ENCODE measurements around the gene SMTNL2. TPM values are rescaled to one million over a fixed set of nuclear protein-coding genes. Genes with fewer than 3 reads are reported as not detected.

Gene SMTNL2
- total RNA-seq, 4 donors from 2014 or later: 1.5 TPM; not detected in 2

DNA sequence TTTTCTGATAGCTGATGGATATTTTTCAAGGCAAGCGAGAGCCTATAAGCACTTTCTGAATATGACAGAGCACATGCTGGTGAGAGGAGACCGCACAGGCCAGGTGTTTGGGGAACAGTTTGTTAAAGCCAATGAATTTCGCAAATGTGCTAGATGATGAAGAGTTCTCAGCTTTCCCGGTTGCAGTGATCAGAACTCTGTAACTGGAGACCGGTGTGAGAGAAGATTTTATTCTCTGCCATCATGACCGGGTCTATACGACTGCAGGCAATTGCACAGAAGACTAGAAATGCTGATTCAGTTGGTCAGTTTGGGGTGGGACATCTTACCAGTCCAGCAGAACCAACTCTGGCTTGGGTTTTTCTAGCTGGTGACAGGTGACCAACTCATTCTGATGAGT is 25.4 kb downstream of the SMTNL2 start:
- TF ChIP-seq, protein P1, sequence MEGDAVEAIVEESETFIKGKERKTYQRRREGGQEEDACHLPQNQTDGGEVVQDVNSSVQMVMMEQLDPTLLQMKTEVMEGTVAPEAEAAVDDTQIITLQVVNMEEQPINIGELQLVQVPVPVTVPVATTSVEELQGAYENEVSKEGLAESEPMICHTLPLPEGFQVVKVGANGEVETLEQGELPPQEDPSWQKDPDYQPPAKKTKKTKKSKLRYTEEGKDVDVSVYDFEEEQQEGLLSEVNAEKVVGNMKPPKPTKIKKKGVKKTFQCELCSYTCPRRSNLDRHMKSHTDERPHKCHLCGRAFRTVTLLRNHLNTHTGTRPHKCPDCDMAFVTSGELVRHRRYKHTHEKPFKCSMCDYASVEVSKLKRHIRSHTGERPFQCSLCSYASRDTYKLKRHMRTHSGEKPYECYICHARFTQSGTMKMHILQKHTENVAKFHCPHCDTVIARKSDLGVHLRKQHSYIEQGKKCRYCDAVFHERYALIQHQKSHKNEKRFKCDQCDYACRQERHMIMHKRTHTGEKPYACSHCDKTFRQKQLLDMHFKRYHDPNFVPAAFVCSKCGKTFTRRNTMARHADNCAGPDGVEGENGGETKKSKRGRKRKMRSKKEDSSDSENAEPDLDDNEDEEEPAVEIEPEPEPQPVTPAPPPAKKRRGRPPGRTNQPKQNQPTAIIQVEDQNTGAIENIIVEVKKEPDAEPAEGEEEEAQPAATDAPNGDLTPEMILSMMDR (IDR thresholded peaks at IDR 0.05; ENCODE audit: low read depth): no peak

DNA sequence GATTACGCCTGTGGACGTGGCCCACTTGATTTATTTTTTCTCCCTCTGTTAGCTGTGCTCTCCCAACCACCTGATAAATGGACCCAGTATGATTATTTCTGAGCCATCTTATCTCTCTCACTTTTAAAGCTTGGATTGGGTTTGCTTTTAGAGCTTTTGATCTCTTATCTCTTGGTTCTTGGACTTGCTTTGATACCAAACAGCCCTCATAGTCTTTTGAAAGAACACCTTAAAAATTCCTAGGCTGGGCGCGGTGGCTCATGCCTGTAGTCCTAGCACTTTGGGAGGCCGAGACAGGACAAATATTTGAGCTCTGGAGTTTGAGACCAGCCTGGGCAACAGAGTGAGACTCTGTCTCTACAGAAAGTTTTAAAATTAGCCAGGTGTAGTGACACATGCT is 25.8 kb downstream of the SMTNL2 start:
- TF ChIP-seq, protein P1 (IDR thresholded peaks at IDR 0.05; ENCODE audit: low read depth): no peak

DNA sequence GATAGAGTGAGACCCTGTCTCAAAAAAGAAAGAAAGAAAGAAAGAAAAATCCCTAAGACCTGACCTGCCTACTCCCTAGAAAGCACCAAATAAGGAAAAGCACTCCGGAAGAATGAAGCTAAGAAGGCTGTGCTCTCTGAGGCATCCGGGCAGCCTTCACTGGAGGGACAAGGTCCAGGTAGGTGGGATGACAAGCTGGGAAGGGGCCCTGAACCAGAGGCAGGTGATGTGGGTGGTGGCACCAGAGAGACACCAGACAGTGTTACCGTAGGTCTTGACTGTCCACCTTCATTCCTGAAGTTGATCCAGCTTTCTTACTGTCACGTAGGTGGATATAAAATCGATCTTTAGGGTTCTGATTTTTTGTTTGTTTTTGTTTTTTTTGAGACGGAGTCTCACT is 26.3 kb downstream of the SMTNL2 start:
- TF ChIP-seq, protein P1 (IDR thresholded peaks at IDR 0.05; ENCODE audit: low read depth): no peak

DNA sequence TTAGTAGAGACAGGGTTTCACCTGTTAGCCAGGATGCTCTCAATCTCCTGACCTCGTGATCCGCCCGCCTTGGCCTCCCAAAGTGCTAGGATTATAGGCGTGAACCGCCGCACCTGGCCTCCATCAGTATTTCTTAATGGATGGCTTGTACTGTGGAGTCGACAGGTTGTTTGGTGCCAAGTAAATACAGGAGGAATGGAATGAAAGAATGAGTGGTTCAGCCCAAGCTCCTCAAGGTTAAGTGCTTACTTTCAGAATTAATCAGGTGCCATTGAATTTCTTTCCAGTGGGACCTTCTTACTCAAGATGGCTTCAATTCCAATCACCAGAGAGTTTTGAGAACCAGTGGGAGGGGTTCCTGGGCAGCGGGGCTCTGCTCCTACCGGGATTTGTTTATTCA is 32.1 kb downstream of the SMTNL2 start:
- TF ChIP-seq, protein P1 (IDR thresholded peaks at IDR 0.05; ENCODE audit: low read depth): no peak

DNA sequence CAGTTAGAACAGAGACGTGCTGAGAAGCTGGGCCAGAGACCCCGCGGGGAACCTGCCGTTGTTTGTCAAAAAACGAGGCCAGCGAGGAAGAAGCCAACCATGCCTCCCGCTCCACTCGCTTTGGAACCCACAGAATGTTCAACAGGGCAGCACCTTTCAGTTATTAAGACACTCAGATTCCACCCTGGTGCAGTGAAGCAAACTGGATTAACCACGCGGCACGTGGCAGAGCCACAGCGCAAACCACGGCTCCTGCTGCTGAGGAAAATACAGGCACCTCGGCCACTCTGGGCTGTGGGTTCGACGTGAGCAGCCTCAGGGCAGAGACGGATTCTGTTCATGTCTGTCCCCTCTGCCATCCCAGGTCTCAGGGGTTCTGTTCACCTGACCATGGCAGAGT is 32.8 kb downstream of the SMTNL2 start:
- TF ChIP-seq, protein P1 (IDR thresholded peaks at IDR 0.05; ENCODE audit: low read depth): no peak

DNA sequence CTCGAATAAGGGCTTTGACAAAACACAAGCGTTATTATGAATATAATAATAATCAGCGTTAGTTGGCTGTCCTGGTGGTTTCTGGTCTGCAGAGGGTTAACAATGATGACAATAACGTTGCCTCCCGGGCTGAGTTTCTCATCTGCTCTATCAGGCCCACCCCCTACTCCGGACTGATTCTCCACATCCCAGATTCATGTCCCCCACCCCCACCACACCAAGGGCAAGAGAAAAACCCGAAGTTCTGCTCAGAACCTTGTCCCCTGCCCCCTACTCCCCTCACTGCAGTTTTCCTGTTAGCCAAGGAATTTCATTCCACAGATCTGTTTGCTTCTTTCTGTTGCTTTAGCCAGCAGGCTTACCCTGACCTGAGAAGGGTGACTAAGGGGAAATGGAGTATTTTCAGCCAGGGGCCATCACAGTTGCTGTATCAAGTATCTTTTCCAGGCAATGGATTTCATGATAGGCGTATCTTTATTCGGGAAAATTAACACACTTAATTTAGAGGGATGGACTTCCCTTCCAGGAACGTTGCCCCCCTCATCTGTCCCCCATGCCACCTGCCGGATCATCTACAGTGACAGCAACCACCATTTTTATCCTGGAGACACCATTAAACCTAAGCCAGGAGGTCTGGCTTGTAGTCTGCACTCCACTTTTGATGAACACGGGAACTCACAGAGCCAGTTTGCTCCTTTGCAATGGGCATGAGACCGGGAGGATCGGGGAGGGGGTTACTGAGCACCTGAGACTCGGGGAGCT is 33.4 kb downstream of the SMTNL2 start:
- TF ChIP-seq, protein P1 (IDR thresholded peaks at IDR 0.05; ENCODE audit: low read depth): no peak

DNA sequence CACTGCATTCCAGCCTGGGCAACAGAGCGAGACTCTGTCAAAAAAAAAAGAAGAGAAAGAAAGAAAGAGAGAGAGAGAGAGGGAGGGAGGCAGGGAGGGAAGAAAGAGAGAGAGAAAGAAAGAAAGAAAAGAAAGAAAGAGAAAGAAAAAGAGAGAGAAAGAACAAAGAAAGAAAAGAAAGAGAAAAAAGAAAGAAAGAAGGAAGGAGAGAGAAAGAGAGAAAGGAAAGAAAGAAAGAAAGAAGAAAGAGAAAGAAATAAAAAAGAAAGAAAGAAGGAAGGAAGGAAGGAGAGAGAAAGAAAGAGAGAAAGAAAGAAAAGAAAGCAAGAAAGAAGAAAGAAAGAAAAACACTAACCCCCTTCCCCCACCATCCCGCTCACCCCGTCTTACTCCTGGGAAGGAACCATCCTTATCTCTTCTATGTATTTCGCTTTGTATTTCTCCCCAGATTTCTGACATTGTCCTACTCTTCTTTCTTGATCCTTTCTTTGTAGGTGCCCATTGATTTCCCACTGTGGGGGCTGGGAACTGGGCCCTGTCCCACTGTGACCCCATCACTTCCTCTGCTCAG is 36.3 kb downstream of the SMTNL2 start:
- TF ChIP-seq, protein P1 (IDR thresholded peaks at IDR 0.05; ENCODE audit: low read depth): no peak
